Body of pancreas (tissue), 4 donors: ENCODE data around the gene LOXL3. TPM values are rescaled to one million over a fixed set of nuclear protein-coding genes. Genes with fewer than 3 reads are reported as not detected.

Experiments
- ATAC-seq: fragments of 150-250 bp; one replicate; pipeline ENCODE4 v1.9.1; 2016
- DNase-seq, 4 donors: peaks; one replicate each; pipeline ENCODE4 v3.0.0-alpha.2; 2019
- H3K27ac ChIP-seq, 4 donors: fragments of 200-600 bp; sonication (generic); 1 replicate in 3 of 4; 2 replicates in 1 of 4; pipeline versions ENCODE4 v1.5.1 to v1.6.1; 2016 to 2019; ENCODE audit warnings: mild to moderate bottlenecking in 1 of 4, mixed read lengths in 1 of 4, moderate library complexity in 1 of 4
- H3K27me3 ChIP-seq, 2 donors: fragments of 200-600 bp; sonication (generic); one replicate each; pipeline ENCODE4 v1.6.0; 2016; ENCODE audit warnings: mild to moderate bottlenecking in 1 of 2
- H3K36me3 ChIP-seq, 2 donors: fragments of 200-600 bp; sonication (generic); replicated peaks in 1 of 2; 2 replicates each; pipeline ENCODE4 v1.5.1; 2016; ENCODE audit warnings: low read depth in 2 of 2; ENCODE audit not compliant: insufficient read depth in 1 of 2
- H3K4me1 ChIP-seq: fragments of 200-600 bp; sonication (generic); one replicate; pipeline ENCODE4 v1.6.0; 2016
- H3K4me3 ChIP-seq, 2 donors: fragments of 200-600 bp; sonication (generic); 1 replicate in 1 of 2; 2 replicates in 1 of 2; pipeline ENCODE4 v1.5.1; 2016 to 2019
- H3K9me3 ChIP-seq, 3 donors: fragments of 200-600 bp; sonication (generic); 1 replicate in 2 of 3; 2 replicates in 1 of 3; pipeline ENCODE4 v1.5.1; 2016
- POLR2A ChIP-seq, 3 donors: fragments of 450-650 bp; IDR thresholded peaks; one replicate each; pipeline ENCODE4 v1.6.1; 2016; ENCODE audit warnings: antibody characterized with exemption in 3 of 3, mild to moderate bottlenecking in 2 of 3
- WGBS, 2 donors: methylation state at CpG; one replicate each; pipeline ENCODE4 v1.1.5; 2017; 5-methylcytosine and 5-hydroxymethylcytosine counted together
- intact Hi-C: fragments of 100-400 bp; cut with DNase I; formaldehyde crosslinking; loops from one replicate; pipeline ENCODE4 v1.15.1; 2023
- total RNA-seq, 2 donors: library from RNA; depleted of rRNA; stranded (reverse); fragments of >200 nt; gene quantifications; one replicate each; pipeline ENCODE4 v1.1.0, GENCODE V29; 2016
- TF ChIP-seq, protein P1 (sequence below), 7 experiments: fragments of 450-650 bp in 4 of 7; fragments of 200-600 bp in 3 of 7; sonication (generic) in 3 of 7; IDR thresholded peaks; one replicate each; pipeline ENCODE4 v1.5.1; 2016 to 2019; ENCODE audit warnings: antibody characterized with exemption in 7 of 7

Gene LOXL3
- total RNA-seq, 2 donors from 2014 or later = 0.33 to 3.1 TPM

GRCh38 chr2:74526649-74527230, 27.0 kb downstream of the LOXL3 start:
- intact Hi-C loops = loop anchor here (5.0 kb wide), 1 partner anchor 34 kb away; no protein-coding TSS in a partner anchor
- Histone ChIP-seq H3K9me3 (no peaks in the 10 kb centered on the region), H3K27me3 (no peaks in the 10 kb centered on the region), H3K4me3 (no peak overlapping the region), H3K36me3 (peaks cover 0 to 4% of the 10 kb centered on the region in 2 donors), H3K27ac (no peak overlapping the region), H3K4me1 (peaks cover 27% of the 10 kb centered on the region)
- TF ChIP-seq, protein P1, sequence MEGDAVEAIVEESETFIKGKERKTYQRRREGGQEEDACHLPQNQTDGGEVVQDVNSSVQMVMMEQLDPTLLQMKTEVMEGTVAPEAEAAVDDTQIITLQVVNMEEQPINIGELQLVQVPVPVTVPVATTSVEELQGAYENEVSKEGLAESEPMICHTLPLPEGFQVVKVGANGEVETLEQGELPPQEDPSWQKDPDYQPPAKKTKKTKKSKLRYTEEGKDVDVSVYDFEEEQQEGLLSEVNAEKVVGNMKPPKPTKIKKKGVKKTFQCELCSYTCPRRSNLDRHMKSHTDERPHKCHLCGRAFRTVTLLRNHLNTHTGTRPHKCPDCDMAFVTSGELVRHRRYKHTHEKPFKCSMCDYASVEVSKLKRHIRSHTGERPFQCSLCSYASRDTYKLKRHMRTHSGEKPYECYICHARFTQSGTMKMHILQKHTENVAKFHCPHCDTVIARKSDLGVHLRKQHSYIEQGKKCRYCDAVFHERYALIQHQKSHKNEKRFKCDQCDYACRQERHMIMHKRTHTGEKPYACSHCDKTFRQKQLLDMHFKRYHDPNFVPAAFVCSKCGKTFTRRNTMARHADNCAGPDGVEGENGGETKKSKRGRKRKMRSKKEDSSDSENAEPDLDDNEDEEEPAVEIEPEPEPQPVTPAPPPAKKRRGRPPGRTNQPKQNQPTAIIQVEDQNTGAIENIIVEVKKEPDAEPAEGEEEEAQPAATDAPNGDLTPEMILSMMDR (IDR thresholded peaks at IDR 0.05) = no peak
- TF ChIP-seq POLR2A (IDR thresholded peaks at IDR 0.05) = no peak
- ATAC-seq (no peak), DNase-seq (no peak)
- 95 to 99% methylated on average over 11 of the region's 11 CpGs for WGBS, 2 donors

DNA sequence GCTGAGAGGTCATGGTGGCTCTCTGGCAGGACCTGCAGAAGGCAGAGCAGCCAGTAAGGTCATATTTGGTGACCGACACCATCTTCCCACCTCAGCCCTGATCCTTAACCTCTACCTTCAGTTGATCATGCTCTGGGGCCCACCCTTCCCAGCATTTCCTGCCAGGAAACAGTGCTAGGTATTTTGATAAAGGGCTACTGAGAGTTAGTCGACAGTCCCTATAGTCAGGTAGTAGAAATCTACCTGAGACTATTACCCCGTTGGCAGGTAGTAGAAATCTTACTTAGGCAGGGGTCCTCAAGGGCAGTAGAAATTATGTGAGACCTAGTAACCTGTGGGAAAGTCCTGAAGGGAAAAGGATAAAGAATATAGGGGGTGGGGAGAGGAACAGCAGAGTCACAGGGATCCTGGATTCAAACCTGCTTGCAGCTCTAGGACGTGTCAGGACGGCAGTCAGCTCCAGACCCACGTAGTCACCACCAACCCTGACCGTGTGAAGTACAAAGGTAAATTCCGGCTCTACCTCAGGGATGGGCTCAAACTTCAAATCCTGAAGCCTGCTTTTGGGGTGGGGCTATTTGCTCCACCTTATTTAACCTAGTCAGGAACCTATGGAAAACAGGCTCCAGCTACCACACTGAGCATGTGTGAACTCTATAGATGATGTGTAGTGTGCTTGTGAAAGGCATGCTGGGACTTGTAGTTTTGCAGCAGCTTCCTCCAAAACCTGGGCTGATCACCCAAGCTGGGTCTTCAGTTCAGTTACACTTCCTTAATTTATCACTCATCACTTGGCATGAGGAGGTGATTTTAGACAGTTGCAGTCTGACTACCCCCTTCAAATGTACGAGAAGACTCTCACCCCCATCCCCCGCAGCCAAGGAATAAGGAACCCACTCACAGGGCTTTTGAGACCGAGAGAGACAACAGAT, 27.8 kb downstream of the LOXL3 start, which contains the start of gene DQX1:
TSS of gene DQX1 (minus strand) at position 515 of the 932 bp plus-strand sequence. CDS start at position 13, 502 bp downstream.
- DNase-seq = no peak
- Histone ChIP-seq H3K4me1 (peaks cover 22% of the 10 kb centered on the region), H3K9me3 (no peaks in the 10 kb centered on the region), H3K36me3 (peaks cover 0 to 4% of the 10 kb centered on the region in 2 donors), H3K27me3 (no peaks in the 10 kb centered on the region), H3K4me3 (no peak within 1 kb of the TSS), H3K27ac (no peak within 1 kb of the TSS)
- no peak for ATAC-seq
- intact Hi-C loops = loop anchor here (5.0 kb wide), 1 partner anchor 34 kb away; no protein-coding TSS in a partner anchor
- 84 to 95% methylated on average over 11 of the region's 11 CpGs for WGBS, 2 donors
- TF ChIP-seq, protein P1 (IDR thresholded peaks at IDR 0.05) = no peak
- no peak for TF ChIP-seq POLR2A (IDR thresholded peaks at IDR 0.05)

- Histone ChIP-seq H3K9me3 (no peaks in the 10 kb centered on the region), H3K27me3 (no peaks in the 10 kb centered on the region), H3K36me3 (peaks cover 0 to 4% of the 10 kb centered on the region in 2 donors), H3K27ac (no peak overlapping the region), H3K4me1 (peaks cover 15% of the 10 kb centered on the region), H3K4me3 (no peak overlapping the region)
- no peak for TF ChIP-seq POLR2A (IDR thresholded peaks at IDR 0.05)
- TF ChIP-seq, protein P1 (IDR thresholded peaks at IDR 0.05) = no peak
- no peak for ATAC-seq
- 88 to 91% methylated on average over 10 of the region's 10 CpGs for WGBS, 2 donors
- intact Hi-C loops = loop anchor here (5.0 kb wide), 1 partner anchor 33 kb away; no protein-coding TSS in a partner anchor
- DNase-seq = no peak
These were observed 28.6 kb downstream of the LOXL3 start for GRCh38 chr2:74524955-74525716.

DNA sequence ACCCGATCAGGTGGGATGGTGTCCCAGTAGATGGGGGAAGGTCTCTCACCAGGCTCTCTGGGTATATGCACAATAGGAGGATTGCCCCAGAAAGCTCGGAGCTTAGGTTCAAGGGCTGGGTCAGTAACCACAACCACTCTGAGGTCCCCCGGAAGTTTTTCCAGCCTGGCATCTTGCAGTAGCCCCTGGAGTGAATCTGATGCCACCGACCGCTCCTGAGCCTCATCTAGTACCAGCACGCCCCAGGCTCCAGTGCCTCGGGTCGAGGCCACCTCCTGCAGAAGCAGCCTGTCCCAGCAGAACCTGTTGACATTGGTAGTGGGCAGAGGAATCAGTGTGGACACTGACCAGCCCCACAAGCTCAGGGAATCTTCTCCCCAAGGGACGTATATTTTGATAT, 29.7 kb downstream of the LOXL3 start:
- intact Hi-C loops = no loop called here
- no peak for DNase-seq
- no peak for ATAC-seq
- H3K27ac ChIP-seq = no peak overlapping the region
- H3K4me1 ChIP-seq = peaks cover 15% of the 10 kb centered on the region
- H3K27me3 ChIP-seq = peaks cover 0 to 6% of the 10 kb centered on the region in 2 donors
- TF ChIP-seq, protein P1 (IDR thresholded peaks at IDR 0.05) = no peak
- TF ChIP-seq POLR2A (IDR thresholded peaks at IDR 0.05) = no peak
- no peak overlapping the region for H3K4me3 ChIP-seq
- 75 to 82% methylated on average over 7 to 9 of the region's 9 CpGs for WGBS, 2 donors
- H3K9me3 ChIP-seq = no peaks in the 10 kb centered on the region
- H3K36me3 ChIP-seq = peaks cover 0 to 4% of the 10 kb centered on the region in 2 donors
